ENCODE data around the gene OPRD1.

Gene OPRD1

DNA sequence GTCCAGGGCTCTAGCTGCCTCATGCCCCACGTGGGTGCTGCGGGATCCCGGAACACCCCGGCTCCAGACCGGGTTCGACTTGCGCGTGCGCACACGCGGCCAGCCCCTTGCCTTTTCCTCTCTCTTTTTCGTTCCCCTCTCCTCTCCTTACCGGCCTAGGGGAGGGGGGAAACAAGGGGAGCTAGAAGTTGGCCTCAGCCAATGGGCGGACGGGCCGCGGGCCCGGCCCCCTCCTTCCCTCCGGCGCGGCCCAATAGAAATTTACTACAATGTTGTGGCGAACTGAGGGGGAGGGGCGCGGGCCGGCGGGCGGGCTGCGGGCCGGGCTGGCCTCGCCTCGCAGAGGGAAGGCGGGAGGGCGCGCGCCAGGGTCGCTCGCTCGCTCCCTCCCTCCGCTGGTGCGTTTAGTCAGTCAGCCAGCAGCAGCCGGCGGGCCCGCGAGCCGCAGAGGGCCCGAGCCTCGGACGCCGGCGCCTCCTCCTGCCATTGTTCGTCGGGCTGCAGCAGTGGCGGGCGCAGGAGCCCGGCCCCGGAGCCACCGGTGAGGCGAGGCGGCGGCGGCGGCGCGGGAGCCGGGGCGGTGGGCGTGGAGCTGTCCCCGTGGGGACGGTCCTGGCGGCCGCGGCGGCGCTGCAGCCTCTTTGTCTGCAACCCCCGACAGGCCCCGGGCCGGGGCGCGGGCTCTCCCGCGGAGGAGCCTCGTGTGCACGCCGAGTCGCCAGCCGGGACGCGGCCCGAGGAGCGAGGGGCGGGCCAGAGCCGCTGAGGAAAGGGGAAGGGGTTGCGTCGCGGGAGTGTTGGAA is 102.5 kb downstream of the OPRD1 start, which contains the start of gene EPB41 (continued):
- TF ChIP-seq, protein P1, sequence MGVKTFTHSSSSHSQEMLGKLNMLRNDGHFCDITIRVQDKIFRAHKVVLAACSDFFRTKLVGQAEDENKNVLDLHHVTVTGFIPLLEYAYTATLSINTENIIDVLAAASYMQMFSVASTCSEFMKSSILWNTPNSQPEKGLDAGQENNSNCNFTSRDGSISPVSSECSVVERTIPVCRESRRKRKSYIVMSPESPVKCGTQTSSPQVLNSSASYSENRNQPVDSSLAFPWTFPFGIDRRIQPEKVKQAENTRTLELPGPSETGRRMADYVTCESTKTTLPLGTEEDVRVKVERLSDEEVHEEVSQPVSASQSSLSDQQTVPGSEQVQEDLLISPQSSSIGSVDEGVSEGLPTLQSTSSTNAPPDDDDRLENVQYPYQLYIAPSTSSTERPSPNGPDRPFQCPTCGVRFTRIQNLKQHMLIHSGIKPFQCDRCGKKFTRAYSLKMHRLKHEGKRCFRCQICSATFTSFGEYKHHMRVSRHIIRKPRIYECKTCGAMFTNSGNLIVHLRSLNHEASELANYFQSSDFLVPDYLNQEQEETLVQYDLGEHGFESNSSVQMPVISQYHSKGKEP (tag by site-specific recombination; IDR thresholded peaks at IDR 0.05) = no peak; the same call in 1 of the 2 replicates
- TF ChIP-seq ZXDB (tag by site-specific recombination; IDR thresholded peaks at IDR 0.05) (peak; percentile 68), ZNF37A (tag by site-specific recombination; IDR thresholded peaks at IDR 0.05) (peak; percentile 79), OSR2 (tag by site-specific recombination; IDR thresholded peaks at IDR 0.05) (no peak), RBAK (tag by site-specific recombination; IDR thresholded peaks at IDR 0.05) (no peak), ZNF157 (tag by site-specific recombination; IDR thresholded peaks at IDR 0.05) (no peak), ZNF391 (tag by site-specific recombination; IDR thresholded peaks at IDR 0.05; ENCODE audit: borderline replicate concordance, low read depth) (no peak), ZNF610 (tag by site-specific recombination; IDR thresholded peaks at IDR 0.05; ENCODE audit: borderline replicate concordance) (no peak), ZEB2 (tag by site-specific recombination; IDR thresholded peaks at IDR 0.05) (0 out of 2 replicates have a peak, but pooled peaks have one; percentile 14), KLF8 (tag by site-specific recombination; IDR thresholded peaks at IDR 0.05) (peak; percentile 32; the same call in 1 of the 2 replicates), ZNF433 (tag by site-specific recombination; IDR thresholded peaks at IDR 0.05; ENCODE audit: low read depth) (no peak), SCRT2 (tag by site-specific recombination; IDR thresholded peaks at IDR 0.05) (no peak), ZNF175 (tag by site-specific recombination; IDR thresholded peaks at IDR 0.05) (no peak), ZNF221 (tag by site-specific recombination; IDR thresholded peaks at IDR 0.05; ENCODE audit: borderline replicate concordance) (no peak), MEIS1 (CRISPR knock-in tag; IDR thresholded peaks at IDR 0.05; ENCODE audit: borderline replicate concordance) (no peak), ZBTB8A (tag by site-specific recombination; IDR thresholded peaks at IDR 0.05) (peak; percentile 66), ZNF830 (tag by site-specific recombination; IDR thresholded peaks at IDR 0.05; ENCODE audit: low read depth) (no peak), ZNF248 (tag by site-specific recombination; IDR thresholded peaks at IDR 0.05) (no peak)
- TF ChIP-seq, protein P2, sequence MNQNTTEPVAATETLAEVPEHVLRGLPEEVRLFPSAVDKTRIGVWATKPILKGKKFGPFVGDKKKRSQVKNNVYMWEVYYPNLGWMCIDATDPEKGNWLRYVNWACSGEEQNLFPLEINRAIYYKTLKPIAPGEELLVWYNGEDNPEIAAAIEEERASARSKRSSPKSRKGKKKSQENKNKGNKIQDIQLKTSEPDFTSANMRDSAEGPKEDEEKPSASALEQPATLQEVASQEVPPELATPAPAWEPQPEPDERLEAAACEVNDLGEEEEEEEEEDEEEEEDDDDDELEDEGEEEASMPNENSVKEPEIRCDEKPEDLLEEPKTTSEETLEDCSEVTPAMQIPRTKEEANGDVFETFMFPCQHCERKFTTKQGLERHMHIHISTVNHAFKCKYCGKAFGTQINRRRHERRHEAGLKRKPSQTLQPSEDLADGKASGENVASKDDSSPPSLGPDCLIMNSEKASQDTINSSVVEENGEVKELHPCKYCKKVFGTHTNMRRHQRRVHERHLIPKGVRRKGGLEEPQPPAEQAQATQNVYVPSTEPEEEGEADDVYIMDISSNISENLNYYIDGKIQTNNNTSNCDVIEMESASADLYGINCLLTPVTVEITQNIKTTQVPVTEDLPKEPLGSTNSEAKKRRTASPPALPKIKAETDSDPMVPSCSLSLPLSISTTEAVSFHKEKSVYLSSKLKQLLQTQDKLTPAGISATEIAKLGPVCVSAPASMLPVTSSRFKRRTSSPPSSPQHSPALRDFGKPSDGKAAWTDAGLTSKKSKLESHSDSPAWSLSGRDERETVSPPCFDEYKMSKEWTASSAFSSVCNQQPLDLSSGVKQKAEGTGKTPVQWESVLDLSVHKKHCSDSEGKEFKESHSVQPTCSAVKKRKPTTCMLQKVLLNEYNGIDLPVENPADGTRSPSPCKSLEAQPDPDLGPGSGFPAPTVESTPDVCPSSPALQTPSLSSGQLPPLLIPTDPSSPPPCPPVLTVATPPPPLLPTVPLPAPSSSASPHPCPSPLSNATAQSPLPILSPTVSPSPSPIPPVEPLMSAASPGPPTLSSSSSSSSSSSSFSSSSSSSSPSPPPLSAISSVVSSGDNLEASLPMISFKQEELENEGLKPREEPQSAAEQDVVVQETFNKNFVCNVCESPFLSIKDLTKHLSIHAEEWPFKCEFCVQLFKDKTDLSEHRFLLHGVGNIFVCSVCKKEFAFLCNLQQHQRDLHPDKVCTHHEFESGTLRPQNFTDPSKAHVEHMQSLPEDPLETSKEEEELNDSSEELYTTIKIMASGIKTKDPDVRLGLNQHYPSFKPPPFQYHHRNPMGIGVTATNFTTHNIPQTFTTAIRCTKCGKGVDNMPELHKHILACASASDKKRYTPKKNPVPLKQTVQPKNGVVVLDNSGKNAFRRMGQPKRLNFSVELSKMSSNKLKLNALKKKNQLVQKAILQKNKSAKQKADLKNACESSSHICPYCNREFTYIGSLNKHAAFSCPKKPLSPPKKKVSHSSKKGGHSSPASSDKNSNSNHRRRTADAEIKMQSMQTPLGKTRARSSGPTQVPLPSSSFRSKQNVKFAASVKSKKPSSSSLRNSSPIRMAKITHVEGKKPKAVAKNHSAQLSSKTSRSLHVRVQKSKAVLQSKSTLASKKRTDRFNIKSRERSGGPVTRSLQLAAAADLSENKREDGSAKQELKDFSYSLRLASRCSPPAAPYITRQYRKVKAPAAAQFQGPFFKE (tag by site-specific recombination; IDR thresholded peaks at IDR 0.05; ENCODE audit: borderline replicate concordance) = no peak
- TF ChIP-seq, protein P3, sequence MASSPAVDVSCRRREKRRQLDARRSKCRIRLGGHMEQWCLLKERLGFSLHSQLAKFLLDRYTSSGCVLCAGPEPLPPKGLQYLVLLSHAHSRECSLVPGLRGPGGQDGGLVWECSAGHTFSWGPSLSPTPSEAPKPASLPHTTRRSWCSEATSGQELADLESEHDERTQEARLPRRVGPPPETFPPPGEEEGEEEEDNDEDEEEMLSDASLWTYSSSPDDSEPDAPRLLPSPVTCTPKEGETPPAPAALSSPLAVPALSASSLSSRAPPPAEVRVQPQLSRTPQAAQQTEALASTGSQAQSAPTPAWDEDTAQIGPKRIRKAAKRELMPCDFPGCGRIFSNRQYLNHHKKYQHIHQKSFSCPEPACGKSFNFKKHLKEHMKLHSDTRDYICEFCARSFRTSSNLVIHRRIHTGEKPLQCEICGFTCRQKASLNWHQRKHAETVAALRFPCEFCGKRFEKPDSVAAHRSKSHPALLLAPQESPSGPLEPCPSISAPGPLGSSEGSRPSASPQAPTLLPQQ (tag by site-specific recombination; IDR thresholded peaks at IDR 0.05) = 0 out of 2 replicates have a peak, but pooled peaks have one; percentile 20
- TF ChIP-seq, protein P4, sequence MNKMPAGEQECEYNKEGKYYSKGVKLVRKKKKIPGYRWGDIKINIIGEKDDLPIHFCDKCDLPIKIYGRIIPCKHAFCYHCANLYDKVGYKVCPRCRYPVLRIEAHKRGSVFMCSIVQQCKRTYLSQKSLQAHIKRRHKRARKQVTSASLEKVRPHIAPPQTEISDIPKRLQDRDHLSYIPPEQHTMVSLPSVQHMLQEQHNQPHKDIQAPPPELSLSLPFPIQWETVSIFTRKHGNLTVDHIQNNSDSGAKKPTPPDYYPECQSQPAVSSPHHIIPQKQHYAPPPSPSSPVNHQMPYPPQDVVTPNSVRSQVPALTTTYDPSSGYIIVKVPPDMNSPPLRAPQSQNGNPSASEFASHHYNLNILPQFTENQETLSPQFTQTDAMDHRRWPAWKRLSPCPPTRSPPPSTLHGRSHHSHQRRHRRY (tag by site-specific recombination; IDR thresholded peaks at IDR 0.05) = no peak
- TF ChIP-seq, protein P5, sequence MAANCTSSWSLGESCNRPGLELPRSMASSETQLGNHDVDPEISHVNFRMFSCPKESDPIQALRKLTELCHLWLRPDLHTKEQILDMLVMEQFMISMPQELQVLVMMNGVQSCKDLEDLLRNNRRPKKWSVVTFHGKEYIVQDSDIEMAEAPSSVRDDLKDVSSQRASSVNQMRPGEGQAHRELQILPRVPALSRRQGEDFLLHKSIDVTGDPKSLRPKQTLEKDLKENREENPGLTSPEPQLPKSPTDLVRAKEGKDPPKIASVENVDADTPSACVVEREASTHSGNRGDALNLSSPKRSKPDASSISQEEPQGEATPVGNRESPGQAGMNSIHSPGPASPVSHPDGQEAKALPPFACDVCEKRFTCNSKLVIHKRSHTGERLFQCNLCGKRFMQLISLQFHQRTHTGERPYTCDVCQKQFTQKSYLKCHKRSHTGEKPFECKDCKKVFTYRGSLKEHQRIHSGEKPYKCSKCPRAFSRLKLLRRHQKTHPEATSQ (tag by site-specific recombination; IDR thresholded peaks at IDR 0.05) = no peak
- TF ChIP-seq, protein P6, sequence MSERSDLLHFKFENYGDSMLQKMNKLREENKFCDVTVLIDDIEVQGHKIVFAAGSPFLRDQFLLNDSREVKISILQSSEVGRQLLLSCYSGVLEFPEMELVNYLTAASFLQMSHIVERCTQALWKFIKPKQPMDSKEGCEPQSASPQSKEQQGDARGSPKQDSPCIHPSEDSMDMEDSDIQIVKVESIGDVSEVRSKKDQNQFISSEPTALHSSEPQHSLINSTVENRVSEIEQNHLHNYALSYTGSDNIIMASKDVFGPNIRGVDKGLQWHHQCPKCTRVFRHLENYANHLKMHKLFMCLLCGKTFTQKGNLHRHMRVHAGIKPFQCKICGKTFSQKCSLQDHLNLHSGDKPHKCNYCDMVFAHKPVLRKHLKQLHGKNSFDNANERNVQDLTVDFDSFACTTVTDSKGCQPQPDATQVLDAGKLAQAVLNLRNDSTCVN (tag by site-specific recombination; optimal IDR thresholded peaks at IDR 0.05) = peak; percentile 64
- TF ChIP-seq, protein P7, sequence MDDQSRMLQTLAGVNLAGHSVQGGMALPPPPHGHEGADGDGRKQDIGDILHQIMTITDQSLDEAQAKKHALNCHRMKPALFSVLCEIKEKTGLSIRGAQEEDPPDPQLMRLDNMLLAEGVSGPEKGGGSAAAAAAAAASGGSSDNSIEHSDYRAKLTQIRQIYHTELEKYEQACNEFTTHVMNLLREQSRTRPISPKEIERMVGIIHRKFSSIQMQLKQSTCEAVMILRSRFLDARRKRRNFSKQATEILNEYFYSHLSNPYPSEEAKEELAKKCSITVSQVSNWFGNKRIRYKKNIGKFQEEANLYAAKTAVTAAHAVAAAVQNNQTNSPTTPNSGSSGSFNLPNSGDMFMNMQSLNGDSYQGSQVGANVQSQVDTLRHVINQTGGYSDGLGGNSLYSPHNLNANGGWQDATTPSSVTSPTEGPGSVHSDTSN (CRISPR knock-in tag; IDR thresholded peaks at IDR 0.05) = peak; percentile 22; the same call in 1 of the 2 replicates

All from HEK293 (cell line).